ENCODE results near the gene ARHGEF11. TPM values are rescaled to one million over a fixed set of nuclear protein-coding genes. Genes with fewer than 3 reads are reported as not detected.

The ARHGEF11 gene
- total RNA-seq, 1 experiment from 2014 or later: 41.1 TPM

DNA sequence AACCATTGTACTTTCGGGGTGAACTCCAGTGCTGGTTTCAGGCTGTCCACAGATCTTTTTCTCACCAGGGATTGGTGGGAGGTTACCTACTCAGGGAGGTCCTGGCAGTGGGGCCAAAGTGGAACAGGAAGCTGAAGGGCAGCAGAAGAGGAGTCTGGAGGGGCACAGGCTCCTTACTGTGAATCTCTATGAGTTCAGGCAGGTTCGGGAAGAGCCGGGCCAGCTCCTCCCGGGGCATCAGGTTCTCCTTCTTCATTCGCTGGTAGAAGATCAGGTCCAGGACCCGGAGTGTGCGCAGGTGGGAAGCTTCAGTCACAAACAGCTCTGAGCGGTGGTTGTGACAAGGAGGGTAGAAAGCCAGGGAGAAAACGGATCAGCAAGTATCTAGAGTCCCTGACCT, 98.4 kb downstream of the ARHGEF11 start:
- Mint-ChIP-seq H3K36me3 (ENCODE audit: insufficient read depth in 1 of 3, low read depth in 3 of 3) (peaks cover 60 to 96% (median 91%) of the 10 kb centered on the region in 3 experiments), H3K27ac (no peak overlapping the region), H3K4me3 (no peak overlapping the region), H3K4me1 (peaks cover 3 to 4% of the 10 kb centered on the region in 2 experiments; a peak in 3 of 4 replicates), H3K27me3 (ENCODE audit: low read depth) (no peaks in the 10 kb centered on the region; the same call in 1 of the 2 replicates), H3K9me3 (no peaks in the 10 kb centered on the region)
- Histone ChIP-seq H4K20me1 (ENCODE audit: control insufficient read depth, insufficient read depth, insufficient read length) (no peaks in the 10 kb centered on the region), H3K9me3 (ENCODE audit: control insufficient read depth, low read depth, low read length) (no peaks in the 10 kb centered on the region), H2BK20ac (ENCODE audit: low read depth, low read length, poor library complexity, severe bottlenecking) (no peak overlapping the region), H2BK120ac (ENCODE audit: low read depth, low read length, poor library complexity, severe bottlenecking) (no peak overlapping the region), H3K27ac (ENCODE audit: insufficient read length, low read depth, low read length) (no peak overlapping the region), H3T11ph (ENCODE audit: low read length) (no peak overlapping the region), H4K5ac (ENCODE audit: insufficient read length, low read depth, low read length) (no peak overlapping the region), H3K79me1 (ENCODE audit: insufficient read depth, low read depth, low read length, poor library complexity, severe bottlenecking) (no peaks in the 10 kb centered on the region), H3K27me3 (ENCODE audit: insufficient read depth, low read length) (no peaks in the 10 kb centered on the region), H4K8ac (replicated peaks; ENCODE audit: insufficient read length, low read depth, low read length) (no peak overlapping the region), H3K23ac (ENCODE audit: insufficient read length, low read depth, low read length) (no peak overlapping the region), H3K14ac (ENCODE audit: insufficient read depth, low read length) (no peak overlapping the region), H4K91ac (ENCODE audit: insufficient read length, low read depth, low read length) (no peak overlapping the region), H2BK15ac (ENCODE audit: low read depth, low read length) (no peak overlapping the region), H3K56ac (ENCODE audit: insufficient read length, low read depth, low read length) (no peak overlapping the region), H3K4me1 (ENCODE audit: insufficient read depth, low read length) (no peaks in the 10 kb centered on the region), H2BK12ac (ENCODE audit: insufficient read length, low read depth, low read length) (no peak overlapping the region), H3K4me2 (ENCODE audit: insufficient read depth, insufficient read length, low read length) (no peak overlapping the region), H3K9ac (ENCODE audit: extremely low read depth, insufficient read length, low read length) (no peak overlapping the region), H3K18ac (ENCODE audit: insufficient read length, low read depth, low read length) (no peak overlapping the region), H2AFZ (ENCODE audit: low read length) (no peak overlapping the region), H3K4ac (ENCODE audit: low read depth, low read length) (no peak overlapping the region), H3K79me2 (ENCODE audit: insufficient read depth, low read length) (no peaks in the 10 kb centered on the region), H3K23me2 (ENCODE audit: insufficient read length, low read depth, low read length, poor library complexity, severe bottlenecking) (no peaks in the 10 kb centered on the region), H2AK5ac (ENCODE audit: insufficient read length, low read length) (no peak overlapping the region), H2BK5ac (ENCODE audit: insufficient read length, low read length) (no peak overlapping the region)
- no CpG with 5 or more reads among the region's 9 CpGs for whole genome bisulfite sequencing (ENCODE audit: extremely low coverage, insufficient read length, low lambda C conversion rate)
- DNase-seq: no peak
- TF ChIP-seq, protein P1, sequence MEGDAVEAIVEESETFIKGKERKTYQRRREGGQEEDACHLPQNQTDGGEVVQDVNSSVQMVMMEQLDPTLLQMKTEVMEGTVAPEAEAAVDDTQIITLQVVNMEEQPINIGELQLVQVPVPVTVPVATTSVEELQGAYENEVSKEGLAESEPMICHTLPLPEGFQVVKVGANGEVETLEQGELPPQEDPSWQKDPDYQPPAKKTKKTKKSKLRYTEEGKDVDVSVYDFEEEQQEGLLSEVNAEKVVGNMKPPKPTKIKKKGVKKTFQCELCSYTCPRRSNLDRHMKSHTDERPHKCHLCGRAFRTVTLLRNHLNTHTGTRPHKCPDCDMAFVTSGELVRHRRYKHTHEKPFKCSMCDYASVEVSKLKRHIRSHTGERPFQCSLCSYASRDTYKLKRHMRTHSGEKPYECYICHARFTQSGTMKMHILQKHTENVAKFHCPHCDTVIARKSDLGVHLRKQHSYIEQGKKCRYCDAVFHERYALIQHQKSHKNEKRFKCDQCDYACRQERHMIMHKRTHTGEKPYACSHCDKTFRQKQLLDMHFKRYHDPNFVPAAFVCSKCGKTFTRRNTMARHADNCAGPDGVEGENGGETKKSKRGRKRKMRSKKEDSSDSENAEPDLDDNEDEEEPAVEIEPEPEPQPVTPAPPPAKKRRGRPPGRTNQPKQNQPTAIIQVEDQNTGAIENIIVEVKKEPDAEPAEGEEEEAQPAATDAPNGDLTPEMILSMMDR (conservative IDR thresholded peaks at IDR 0.05): no peak

All from H9 (cell line).